Measurements from ENCODE around the gene TRABD2B.
"Not testable (repeated sequence)": the region's sequence is repeated elsewhere in the genome, so short reads cannot be mapped to it uniquely, and the experiment has no call there.

The TRABD2B gene

GRCh38 chr1:47975302-47975921 lies 21.8 kb downstream of the TRABD2B start:
- no peak overlapping the region for H3K4me3 ChIP-seq (ENCODE audit: low read length)
- no peak for TF ChIP-seq ZNF274 (IDR thresholded peaks at IDR 0.05; ENCODE audit: low read depth, low read length)

DNA sequence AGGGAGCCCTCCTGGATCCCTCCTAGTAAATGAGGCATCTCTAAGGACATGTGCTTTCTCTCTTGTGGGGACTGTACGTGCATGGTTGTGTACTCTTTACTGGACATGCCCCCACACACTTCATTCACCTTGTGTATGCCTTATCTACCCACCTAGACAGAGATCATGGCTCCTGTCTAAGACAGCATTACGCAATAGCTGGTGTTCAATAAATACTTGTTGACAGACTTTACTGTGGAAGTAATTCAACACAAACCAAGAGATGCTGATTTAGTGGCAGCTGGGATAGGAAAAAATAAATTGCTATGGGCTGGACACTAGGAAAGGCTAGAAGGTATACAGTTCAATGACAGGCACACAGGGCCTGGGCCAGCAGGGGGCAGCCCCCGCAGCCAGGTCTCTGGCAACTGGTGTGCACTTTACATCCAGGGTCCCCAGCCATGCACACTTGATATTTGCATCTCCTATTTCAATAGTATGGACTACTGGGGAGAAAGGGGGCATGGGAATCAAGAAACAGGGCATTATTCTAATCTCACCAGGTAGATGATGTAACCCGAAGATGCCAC lies 24.2 kb downstream of the TRABD2B start:
- TF ChIP-seq ZNF274 (IDR thresholded peaks at IDR 0.05; ENCODE audit: low read depth, low read length) = no peak

GRCh38 chr1:47971385-47972160 lies 25.6 kb downstream of the TRABD2B start:
- TF ChIP-seq ZNF274 (IDR thresholded peaks at IDR 0.05; ENCODE audit: low read depth, low read length) = no peak
- no peak overlapping the region for H3K4me3 ChIP-seq (ENCODE audit: low read length)

More for the DNA sequence above, 24.2 kb downstream of the TRABD2B start:
- no peak overlapping the region for H3K4me3 ChIP-seq (ENCODE audit: low read length)

DNA sequence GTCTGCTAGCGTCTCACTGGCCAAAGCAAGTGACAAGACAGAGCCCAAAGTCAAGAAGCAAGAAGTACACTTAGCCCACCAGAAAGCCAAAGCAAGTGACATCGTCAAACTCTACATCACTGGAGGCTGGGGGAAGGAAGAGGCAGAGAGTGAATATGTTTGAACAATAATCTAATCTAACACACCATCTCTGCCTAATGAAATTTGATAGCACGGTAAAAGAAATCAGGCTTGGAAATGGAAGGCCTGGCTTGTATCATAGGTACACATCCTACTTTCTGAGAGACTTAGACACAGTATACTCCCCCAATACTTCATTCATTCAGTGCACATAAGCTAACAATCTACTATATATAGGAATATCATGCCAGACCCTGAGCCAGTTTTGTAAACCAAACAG lies 26.3 kb downstream of the TRABD2B start:
- TF ChIP-seq ZNF274 (IDR thresholded peaks at IDR 0.05; ENCODE audit: low read depth, low read length) = no peak
- no peak overlapping the region for H3K4me3 ChIP-seq (ENCODE audit: low read length)

GRCh38 chr1:47969478-47969877 lies 27.7 kb downstream of the TRABD2B start:
- TF ChIP-seq ZNF274 (IDR thresholded peaks at IDR 0.05; ENCODE audit: low read depth, low read length) = no peak
- H3K4me3 ChIP-seq (ENCODE audit: low read length) = no peak overlapping the region

GRCh38 chr1:47968556-47968888 lies 28.7 kb downstream of the TRABD2B start:
- H3K4me3 ChIP-seq (ENCODE audit: low read length) = no peak overlapping the region
- TF ChIP-seq ZNF274 (IDR thresholded peaks at IDR 0.05; ENCODE audit: low read depth, low read length) = no peak

DNA sequence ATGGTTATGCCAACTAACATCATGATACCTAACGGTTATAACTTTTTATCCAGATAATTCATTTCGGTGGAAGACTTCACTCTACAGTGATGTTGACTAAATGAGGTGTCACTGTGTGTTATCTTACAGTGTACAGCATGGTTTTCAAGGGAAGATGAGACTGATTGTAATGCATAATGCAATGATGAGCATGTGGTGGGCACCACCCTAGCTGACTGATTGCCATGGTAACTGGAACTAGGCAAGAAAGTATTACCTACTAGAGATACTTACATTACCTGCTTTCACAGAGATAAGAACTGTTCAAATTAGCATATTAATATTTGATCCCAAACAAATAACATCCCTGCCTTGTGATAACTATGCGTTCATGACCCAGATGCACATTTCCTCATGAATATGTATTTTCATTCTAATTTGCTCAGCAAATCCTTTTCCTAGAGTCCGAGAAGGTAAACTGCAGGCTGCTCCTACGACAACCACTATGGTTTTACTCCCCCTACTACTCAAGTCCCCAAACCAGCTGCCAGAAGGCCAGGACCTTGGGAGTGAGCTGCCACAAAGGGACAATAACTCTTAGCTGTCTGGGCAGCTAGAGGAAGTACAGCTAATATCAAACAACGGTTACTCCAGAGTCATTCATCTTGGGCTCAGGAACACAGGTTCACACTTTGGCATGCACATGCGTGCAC lies 29.2 kb downstream of the TRABD2B start:
- no peak overlapping the region for H3K4me3 ChIP-seq (ENCODE audit: low read length)
- TF ChIP-seq ZNF274 (IDR thresholded peaks at IDR 0.05; ENCODE audit: low read depth, low read length) = no peak

DNA sequence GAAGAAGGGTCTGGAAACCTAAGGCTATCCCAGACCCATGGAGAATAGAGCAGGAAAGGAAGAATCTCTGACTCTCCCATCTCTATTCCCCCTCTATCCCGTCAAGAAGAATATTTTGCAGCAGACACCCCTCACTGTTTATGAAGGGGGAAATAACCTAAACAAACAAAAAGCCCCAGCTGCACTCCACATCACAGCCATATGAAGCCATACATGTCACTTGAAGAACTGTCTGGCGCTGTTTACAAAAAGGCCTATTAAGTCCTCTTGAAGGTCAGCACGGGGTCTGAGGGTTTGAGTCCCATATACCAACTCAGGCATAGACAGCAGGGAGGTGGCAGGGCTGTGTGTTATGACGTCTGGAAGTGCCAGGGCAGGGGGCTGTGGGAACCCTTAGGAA lies 31.4 kb downstream of the TRABD2B start:
- TF ChIP-seq ZNF274 (IDR thresholded peaks at IDR 0.05; ENCODE audit: low read depth, low read length) = no peak
- no peak overlapping the region for H3K4me3 ChIP-seq (ENCODE audit: low read length)

DNA sequence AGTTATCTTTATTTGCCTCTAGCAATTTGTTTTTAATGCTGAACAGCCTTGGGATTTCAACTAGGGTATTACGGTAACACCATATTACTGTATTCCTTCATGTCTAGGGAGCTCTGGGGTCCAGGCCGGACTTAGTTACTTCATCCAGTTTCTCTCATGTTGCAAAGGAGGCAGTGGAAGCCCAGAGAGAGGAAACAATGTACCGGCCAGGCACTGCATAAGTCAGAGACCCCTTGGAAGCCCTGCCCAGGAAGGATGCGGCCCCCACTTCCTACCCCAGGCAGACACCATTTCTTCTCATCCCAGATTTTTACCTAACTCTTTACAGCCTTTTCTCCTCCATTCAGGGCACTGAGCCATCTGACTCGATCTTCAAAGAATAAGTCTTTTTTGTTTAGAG lies 32.5 kb downstream of the TRABD2B start:
- TF ChIP-seq ZNF274 (IDR thresholded peaks at IDR 0.05; ENCODE audit: low read depth, low read length) = no peak

DNA sequence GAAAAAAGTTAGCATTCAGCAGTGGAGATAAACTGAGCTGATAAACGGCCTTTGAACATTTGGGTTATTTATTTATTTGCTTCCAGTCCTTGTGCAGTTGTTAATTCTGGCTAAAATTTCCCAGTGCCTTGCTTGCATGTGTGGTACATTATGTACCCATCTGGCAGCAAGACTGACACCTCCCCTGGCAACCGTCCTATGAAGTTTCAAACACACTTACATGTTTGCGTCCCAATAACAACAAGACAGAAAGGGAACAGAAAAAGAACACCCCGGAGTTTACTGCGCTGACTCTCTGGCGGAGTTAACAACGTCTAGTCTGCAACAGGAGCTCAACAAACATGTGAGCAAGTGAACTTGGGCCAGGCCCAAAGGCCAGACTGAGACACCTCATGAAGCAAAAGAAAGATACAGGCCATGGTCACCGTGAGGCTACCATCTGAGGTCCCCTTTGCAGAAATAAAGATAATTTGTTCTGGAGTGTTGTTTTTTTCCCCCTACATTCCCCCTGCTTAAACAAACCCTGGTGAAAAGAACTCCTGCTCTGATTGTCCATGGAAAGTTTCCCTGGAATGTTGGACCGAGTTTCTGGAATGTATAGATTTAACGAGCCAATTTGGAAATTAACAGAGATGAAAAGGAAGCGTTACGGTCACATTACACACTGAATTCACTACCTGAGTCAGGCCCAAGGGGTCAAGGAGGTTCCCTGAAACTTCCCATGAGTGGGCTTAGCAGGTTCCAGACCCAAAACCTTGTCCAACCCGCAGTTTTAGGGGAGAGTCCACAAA lies 33.4 kb downstream of the TRABD2B start:
- no peak for TF ChIP-seq ZNF274 (IDR thresholded peaks at IDR 0.05; ENCODE audit: low read depth, low read length)
- no peak overlapping the region for H3K4me3 ChIP-seq (ENCODE audit: low read length)

More for the DNA sequence above, 32.5 kb downstream of the TRABD2B start:
- no peak overlapping the region for H3K4me3 ChIP-seq (ENCODE audit: low read length)

DNA sequence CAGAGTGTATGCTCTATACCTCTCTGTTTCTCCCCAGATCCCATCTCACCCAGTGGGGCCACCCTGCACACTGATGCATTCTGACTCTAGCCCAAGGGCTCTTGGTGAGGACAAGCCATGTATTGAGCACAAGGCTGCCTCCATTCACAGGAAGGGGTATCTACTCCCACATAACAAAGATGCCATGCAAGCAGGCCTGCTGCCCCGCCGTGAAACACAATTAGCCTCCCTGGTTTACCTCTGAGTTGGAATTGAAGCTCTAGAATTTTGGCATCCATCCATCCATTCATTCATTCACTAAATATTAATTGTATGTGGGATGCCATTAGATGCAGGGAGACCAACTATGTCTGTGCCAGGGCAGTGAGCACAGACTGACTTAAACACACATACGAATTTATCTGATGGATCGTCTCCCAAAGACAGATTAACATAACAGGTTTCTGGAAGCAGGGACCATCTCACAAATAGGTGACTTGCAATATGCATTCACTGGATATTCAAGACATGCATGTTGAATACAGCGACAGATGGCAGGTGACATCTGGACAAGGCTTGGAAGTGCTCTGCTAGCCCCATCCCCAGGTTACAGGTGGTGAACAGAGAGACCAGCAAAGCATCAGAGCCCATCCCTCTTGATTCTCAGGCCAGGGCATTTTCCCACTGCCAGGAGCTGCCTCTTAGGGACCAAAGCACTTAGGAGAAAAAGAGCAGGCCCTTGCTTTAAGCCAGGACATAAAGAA lies 34.3 kb downstream of the TRABD2B start:
- no peak for TF ChIP-seq ZNF274 (IDR thresholded peaks at IDR 0.05; ENCODE audit: low read depth, low read length)
- H3K4me3 ChIP-seq (ENCODE audit: low read length) = no peak overlapping the region

DNA sequence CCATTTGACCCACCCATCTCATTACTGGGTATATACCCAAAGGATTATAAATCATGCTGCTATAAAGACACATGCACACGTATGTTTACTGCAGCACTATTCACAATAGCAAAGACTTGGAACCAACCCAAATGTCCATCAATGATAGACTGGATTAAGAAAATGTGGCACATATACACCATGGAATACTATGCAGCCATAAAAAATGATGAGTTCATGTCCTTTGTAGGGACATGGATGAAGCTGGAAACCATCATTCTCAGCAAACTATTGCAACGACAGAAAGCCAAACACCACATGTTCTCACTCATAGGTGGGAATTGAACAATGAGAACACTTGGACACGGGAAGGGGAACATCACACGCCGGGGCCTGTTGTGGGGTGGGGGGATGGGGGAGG lies 35.4 kb downstream of the TRABD2B start:
- H3K4me3 ChIP-seq (ENCODE audit: low read length) = not testable (repeated sequence)

DNA sequence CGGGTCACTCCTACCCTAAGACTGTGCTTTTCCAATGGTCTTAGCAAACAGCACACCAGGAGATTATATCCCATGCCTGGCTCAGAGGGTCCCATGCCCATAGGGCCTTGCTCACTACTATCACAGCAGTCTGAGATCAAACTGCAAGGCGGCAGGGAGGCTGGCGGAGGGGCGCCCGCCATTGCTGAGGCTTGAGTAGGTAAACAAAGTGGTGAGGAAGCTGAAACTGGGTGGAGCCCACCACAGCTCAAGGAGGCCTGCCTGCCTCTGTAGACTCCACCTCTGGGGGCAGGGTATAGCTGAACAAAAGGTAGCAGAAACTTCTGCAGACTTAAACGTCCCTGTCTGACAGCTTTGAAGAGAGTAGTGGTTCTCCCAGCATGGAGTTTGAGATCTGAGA lies 40.7 kb downstream of the TRABD2B start:
- H3K4me3 ChIP-seq (ENCODE audit: low read length) = not testable (repeated sequence)
